Left hindlimb (tissue), 1 donor: ENCODE data around the gene PDCL3.

Source experiments
- DNase-seq: peaks from one replicate; pipeline ENCODE4 v3.0.0-alpha.2; 2018

PDCL3 gene

DNA sequence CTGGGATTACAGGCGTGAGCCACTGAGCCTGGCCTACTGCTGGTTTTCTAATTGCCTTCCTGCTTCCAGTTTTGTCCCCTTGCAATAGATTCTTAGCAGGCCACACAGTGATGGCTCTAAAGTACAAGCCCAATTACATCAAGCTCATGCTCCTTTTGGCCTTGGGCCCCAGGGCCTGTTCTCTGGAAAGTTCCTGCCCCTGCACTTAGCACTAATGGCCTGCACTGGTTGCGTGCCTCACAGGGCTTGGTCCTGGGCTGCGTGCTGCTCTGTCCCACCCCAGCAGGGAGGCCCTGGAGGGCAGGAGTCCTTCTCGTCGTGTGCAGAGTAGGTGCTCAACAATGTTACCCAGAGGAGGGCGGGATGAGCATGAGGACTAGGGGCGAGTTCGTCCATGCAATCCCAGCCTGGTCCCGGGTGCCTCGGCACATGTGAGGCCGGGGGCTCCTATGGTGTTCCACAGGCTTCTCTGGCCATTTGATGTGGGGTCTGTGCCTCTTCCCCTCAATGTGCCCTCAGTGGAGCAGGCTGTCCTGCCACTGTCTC lies 51.7 kb downstream of the PDCL3 start:
- no peak for DNase-seq

DNA sequence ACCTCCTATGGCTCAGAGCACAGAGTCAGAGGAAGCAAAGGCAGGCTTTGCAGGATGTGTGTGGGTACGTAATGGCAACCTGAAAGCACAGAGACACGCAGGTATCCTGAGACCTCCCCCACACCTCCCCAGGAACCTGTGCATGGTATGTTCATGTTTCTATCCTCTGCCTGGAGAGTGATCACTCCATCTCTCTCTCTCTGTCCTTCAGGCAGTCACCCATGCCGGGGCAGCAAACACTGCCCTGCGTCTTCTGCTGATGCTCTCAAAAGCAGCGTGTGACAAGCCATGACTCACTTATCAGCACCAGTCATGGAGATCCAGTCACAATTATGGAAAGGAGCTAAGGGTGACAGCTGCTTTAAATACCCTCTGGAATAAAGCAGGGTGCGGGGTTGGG lies 52.7 kb downstream of the PDCL3 start:
- no peak for DNase-seq

DNA sequence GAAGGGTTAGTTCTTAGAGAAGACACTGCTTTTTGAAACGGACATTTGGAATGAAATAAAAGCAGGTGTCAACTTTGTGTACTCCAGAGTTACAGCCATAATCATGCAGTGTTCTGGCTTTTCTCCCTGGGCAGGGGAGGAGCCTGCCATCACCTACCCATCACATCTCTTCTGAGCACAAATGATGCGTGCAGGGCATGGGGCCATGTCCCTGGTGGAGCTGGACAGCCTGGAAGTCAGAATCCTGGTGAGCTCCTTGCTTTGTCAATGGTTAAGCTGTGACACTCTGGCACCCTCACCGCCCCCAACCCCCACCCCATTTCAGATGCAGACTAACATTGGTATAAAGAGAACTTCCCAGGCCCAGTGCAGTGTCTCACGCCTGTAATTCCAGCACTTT lies 53.1 kb downstream of the PDCL3 start:
- no peak for DNase-seq

DNA sequence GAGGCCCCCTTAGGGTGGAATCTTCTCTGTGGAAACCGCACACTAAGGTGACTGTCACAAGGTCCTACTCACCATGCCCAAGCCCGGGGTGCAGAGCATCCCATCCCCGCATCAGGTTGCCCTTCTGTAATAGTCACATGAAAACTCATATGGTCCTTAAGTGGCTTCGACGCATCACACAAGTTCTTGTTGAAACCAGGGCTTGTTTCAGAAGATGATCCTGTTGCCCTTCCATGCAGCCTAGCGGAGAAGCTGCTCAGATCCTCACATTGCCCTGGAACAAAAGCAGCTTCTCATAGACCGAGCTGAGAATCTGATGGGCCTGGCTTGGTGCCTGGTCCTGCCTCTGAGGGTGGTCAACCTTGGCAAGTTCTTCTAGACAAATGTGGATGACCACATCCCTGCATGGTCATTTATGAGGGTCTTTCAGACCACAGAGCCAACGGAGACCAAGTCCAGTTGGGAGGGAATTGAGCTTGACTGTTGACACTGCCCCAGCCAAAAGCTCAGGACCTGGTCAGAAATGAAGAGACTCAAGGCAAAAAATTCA lies 54.1 kb downstream of the PDCL3 start:
- no peak for DNase-seq

DNA sequence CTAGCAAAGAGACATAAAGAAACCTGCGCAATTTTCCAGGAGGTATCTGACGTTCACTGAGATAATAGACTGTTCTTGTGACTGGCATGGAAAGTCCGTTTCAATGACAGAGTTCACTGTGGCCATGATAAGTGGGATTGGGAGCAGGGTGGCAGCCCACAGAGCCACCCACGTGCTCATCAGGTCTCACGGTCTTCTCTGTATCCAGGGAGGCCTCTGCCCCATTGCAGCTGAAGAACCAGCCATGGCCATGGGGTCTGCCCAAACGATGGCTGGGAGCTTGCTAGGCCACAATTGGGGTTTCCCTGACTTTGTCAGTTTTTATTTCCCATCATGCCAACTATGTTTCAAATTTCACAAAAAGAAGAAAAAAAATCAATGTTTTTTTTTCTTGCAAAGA lies 57.2 kb downstream of the PDCL3 start:
- DNase-seq, result no peak

DNA sequence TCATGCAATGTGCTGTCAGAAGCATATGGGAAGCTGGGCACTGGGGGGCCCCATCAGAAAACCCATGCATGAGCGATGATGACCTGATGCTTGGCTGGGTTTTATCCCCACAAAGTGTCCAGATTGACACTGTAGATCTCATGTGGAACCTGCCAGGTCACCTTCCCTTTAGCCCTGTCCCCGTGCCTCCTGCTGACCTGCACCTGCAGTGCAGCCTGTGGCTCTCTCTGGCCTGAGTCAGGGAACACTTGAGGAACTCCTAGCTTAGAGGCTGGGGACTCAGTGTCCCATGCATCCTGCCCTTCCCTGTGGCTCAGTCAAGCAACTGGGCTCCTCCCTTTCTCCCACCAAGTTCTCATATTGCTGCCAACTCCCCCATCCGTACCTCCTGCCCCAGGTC lies 57.7 kb downstream of the PDCL3 start:
- no peak for DNase-seq

DNA sequence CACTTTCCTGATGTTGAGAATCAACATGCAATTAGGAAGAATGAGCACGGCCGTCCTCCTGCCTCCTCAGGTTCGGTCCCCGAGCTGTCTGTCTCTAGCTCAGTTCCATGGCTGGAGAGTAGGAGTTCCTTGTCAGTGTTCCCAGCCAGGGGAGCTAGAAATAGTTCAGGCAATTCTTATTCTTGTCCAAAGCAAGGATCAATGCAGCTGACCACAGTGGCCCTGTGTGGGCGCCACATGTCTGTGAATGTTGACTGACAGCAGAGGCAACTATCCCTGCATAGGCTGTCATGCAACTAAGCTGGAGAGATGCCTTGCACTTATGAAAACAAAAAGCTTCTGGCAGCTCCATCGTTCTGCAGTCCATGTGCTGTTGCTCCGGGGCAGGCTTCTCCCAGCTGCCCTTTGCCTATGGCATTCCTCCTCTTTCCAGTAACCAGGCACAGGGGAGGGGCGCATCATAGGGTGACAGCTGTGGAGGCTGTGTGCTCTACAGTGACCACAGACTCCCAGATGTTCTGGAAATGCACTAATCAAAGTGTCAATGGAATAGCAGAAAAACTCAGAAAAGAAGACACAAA lies 58.7 kb downstream of the PDCL3 start:
- DNase-seq, result no peak

DNA sequence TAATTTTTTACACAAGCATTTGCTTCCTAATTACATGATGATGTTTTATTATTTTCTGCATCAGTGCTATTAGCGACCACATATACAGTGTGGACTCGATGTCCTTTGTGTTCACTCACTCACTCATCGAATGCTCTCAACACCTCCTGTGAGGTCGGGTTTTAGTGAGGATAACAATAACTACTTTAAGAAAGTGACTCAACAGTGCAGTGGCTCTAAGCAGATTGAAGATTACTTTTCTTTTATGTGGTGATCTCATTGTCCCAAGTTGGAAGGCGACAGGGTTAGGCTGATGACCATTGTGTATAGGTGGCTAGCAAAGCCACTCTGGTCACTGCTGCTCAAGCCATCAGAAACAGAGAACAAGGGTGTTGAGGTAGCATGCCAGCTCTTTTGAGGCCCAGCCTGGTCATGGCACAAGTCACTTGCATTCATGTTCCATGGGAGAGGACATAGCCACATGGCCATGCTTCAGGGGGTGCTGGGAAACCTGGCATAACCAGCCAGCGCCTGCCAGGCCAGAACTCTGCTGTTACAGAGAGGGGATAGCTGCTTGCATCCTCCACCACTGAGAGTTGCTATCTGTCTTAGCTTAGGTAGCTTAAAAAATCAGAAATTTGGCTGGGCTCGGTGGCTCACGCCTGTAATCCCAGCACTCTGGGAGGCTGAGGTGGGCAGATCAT lies 60.4 kb downstream of the PDCL3 start:
- DNase-seq, result no peak

DNA sequence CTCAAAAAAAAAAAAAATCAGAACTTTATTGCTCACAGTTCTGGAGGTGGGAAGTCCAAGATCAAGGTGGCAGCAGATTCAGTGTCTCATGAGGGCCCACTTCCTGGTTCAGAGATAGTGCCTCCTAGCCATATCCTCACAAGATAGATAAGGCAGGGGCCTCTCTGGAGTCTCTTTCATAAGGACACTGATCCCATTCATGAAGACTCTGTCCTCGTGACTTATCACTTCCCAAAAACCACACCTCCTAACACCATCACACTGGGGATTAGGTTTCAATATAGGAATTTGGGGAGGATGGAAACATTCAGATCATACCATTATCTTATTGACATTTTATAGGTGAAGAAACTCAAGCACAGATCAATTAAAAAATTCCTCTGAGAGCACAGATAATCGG lies 61.1 kb downstream of the PDCL3 start:
- DNase-seq, result no peak

DNA sequence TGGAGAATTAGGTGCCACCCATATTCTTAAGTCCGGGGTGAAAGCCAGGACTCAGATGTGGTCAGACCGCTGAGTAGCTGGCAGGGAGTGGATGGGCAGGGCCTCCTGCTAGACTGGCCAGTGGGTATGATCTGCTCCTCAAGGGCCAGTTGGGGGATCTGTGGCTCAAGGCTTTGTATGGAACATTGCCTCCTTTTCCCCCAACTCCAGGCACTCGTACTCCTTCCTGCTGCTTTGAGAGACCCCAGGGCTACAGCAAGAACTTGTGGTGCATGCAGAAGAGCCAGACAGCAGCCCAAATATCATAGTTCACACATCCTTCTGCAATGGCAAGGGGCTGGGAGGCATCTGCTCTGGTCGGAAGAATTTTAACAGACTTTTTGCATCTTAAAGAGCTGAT lies 61.7 kb downstream of the PDCL3 start:
- DNase-seq, result no peak

DNA sequence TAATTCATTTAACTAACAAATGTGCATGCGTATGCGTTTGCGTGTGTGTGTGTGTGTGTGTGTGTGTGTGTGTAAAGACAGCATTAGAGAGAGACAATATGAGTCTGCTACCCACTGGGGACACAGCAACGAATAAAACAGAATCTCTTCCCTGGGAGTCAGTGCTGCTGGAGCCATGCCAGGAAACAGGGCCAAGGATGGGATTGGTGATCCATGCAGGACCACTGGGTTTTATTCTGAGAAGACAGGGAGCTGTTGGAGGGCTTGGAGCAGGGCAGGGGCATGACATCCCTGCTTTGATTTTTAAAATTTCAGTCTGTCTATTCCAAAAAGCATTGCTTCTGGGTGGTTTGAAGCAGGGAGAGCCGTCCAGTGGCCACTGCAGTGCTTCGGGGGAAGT lies 62.9 kb downstream of the PDCL3 start:
- DNase-seq, result no peak
